NOMO-1 treated with dmso at 0.1 percent for 144 hours (cell line): ENCODE results near the gene MT1X.
"Not testable (repeated sequence)": the region's sequence is repeated elsewhere in the genome, so short reads cannot be mapped to it uniquely, and the experiment has no call there.

Source experiments
- DNase-seq: peaks from one replicate; lab custom pipeline; 2025; ENCODE audit not compliant: unreplicated experiment; lab: John Stamatoyannopoulos, UW

MT1X gene

DNA sequence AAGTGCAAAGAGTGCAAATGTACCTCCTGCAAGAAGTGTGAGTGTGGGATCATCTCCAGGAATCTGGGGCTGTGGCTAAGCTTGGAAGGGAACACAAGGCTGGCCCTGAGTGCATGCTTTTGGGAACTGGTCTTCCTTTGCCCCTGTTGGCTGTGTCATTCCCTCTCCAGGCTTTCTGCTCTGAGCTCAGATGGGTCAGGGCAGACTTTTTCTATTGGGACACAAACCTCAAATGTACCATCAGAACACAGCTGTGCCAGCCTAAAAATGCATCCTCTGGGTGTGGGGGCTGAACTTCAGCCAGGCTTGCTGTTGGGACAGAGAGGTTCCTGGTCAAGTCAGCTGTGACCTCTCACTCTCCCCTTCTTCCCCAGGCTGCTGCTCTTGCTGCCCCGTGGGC is 29.7 kb upstream of the MT1X start:
- no peak for DNase-seq

- no peak for DNase-seq
Observed at GRCh38 chr16:56653218-56653617, 29.1 kb upstream of the MT1X start.

DNA sequence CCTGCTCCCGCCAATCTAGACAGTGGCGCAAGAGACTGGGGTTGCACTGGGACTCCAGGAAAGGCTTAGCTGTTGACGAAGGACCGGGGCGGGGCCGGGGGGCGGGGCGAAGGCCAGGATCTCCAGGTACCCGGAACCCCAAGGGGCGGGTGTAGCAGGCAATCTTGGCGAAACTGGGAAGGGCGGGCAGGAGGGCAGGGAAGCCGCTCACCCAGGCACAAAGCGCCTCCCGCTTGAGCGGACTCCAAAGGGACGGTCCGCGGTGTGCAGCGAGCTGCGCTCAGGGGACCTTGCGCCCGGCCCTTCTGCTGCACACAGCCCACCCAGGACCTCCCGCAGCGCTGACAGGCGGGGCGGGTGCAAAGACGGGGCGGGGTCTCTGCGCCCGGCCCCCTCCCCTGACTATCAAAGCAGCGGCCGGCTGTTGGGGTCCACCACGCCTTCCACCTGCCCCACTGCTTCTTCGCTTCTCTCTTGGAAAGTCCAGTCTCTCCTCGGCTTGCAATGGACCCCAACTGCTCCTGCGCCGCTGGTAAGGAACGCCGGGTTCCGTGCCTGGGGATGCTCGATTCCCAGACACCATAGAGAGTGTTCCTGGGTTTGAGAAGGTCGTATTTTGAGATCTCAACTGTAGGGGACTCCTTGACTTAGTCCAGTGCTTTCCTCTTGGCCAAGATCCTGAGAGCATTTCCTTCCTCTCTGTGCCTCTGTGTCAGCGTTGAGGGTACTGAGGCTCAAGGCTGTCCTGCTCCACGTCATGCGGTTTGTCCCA is 24.5 kb upstream of the MT1X start, which contains the start of gene MT1F:
MT1F (plus strand) TSS at position 405 of the 772 bp plus-strand sequence; CDS start at position 505, 100 bp downstream.
- DNase-seq: peak; percentile 87

DNA sequence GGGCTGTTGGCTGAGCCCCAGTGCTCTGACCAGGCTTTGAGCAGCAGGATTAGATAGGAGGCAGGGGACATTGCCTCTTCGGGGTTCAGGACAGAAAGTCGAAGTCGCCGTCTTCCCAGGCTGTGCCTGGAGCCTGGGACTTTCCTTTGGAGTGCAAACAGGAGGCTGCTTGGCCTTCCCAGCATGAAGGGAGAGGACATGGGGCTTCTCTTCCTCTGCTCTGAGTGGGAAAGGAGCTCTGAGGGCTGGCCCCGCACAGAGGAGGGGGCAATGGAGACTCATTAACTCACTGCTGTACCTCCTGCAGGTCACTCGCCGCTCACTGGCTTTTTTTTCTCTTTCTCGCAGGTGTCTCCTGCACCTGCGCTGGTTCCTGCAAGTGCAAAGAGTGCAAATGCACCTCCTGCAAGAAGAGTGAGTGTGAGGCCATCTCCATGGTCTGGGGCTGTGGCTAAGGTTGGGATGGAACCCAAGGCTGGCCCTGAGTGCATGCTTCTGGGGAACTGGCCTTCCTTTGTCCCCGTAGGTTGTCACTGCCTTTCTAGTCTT is 23.9 kb upstream of the MT1X start:
- no peak for DNase-seq

GRCh38 chr16:56662357-56663354 is 19.6 kb upstream of the MT1X start:
- DNase-seq: no peak

GRCh38 chr16:56664506-56664905 is 17.8 kb upstream of the MT1X start:
- no peak for DNase-seq

- not testable (repeated sequence) for DNase-seq
Observed at GRCh38 chr16:56665286-56666261, 16.7 kb upstream of the MT1X start.

DNA sequence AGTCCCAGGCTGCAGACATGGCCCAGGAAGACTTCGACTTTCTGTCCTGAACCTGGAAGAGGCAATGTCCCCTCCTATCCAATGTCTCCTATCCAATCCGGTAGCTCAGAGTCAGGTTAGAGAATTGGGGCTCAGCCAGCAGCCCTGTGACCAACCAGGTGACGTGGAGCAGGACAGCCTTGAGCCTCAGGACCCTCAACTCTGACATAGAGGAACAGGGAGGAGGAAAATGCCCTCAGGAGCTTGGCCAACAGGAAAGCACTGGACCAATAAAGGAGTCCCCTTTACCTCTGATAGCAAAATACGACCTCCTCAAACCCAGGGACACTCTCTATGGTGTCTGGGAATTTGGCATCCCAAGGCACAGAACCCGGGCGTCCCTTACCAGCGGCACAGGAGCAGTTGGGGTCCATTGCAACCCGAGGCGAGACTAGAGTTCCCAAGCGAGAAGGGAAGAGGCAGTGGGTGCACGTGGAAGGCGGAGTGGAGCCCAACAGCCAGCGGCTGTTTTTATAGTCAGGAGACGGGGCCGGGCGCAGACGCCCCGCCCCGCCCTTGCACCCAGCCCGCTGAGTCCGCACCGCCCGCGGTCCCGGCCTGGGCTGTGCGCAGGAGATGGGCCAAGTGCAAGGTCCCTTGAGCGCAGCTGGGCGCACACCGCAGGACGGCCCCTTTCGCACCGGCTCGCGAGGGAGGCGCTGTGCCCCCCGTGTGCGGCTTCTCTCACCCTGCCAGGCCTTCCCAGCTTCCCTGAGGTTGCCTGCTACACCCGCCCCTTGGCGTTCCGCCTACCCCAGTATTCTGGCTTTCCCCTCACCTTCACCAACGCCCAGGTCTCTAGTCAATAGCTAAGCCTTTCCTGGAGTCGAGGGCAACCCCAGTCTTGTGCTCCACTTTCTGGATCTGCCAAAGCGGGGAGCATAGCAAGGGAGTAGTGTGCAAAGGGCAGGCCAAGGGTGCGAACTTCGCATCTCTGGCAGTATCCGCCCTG is 14.4 kb upstream of the MT1X start, which contains the start of gene MT1G:
MT1G (minus strand) TSS at position 485 of the 991 bp plus-strand sequence; CDS start at position 413, 72 bp downstream.
- DNase-seq: peak; percentile 83

GRCh38 chr16:56669005-56669839 is 13.0 kb upstream of the MT1X start, which contains the start of gene MT1H:
TSS of gene MT1H (plus strand) at chr16:56669814. CDS start at chr16:56669885, 71 bp downstream.
- DNase-seq: peak; percentile 58

- no peak for DNase-seq
Observed at GRCh38 chr16:56669840-56670619, 12.2 kb upstream of the MT1X start.

DNA sequence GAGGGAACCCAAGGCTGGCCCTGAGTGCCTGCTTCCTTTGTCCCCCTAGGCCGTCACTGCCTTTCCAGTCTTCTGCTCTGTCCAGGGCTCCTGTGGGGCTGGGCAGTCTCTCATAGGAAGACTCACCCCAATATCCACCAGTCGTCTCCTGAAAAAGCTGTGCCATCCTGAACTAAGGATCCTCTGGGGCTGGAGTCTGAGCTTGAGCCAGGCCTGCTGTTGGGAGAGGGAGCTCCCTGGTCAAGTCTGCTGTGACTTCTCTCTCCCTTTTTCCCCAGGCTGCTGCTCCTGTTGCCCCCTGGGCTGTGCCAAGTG is 11.7 kb upstream of the MT1X start:
- no peak for DNase-seq

DNA sequence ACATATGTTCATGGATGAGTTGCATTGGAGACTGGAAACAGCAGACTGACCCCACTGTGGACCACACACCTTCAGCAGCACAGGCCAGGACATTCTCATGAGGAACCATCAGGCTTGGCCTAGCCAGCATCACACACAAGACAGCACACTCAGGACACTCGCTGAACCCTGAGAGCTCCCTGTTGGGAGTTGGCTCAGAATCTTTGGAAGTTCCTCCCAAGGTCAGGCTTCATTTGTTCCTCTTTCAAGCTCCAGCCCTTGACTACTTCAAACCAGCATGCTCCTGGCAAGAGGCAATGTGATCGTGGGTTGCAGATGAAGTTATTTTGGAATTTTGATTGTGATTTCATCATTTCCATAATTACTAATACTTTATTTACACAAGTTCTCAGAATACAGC is 10.6 kb upstream of the MT1X start:
- not testable (repeated sequence) for DNase-seq

- DNase-seq: not testable (repeated sequence)
Observed at GRCh38 chr16:56672171-56672570, 10.1 kb upstream of the MT1X start.

GRCh38 chr16:56672761-56673536 is 9.3 kb upstream of the MT1X start:
- DNase-seq: no peak

DNA sequence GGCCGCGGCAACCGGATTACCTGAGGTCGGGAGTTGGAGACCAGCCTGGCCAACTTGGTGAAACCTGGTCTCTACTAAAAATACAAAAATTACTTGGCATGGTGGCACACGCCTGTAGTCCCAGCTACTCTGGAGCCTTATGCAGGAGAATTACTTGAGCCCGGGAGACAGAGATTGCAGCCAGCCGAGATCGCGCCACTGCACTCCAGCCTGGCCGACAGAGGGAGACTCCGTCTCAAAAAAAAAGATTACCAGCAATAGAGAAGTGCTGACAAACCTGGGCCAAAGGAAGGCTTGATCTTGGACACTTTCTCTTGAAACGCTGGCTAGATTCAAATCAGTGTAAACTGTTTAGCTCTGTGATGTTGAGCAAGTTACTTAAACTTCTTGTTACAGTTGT is 8.3 kb upstream of the MT1X start:
- DNase-seq: peak; percentile 16

- not testable (repeated sequence) for DNase-seq
Observed at GRCh38 chr16:56674570-56674969, 7.7 kb upstream of the MT1X start.
